SK-N-SH treated with all-trans-retinoic acid at 6 μM for 48 hours (cell line): Measurements from ENCODE around the gene NKPD1.

Experiments
- ATAC-seq: fragments of 200-7000 bp; cut with Tn5 transposase; 3 replicates; pipeline ENCODE4 v1.9.1; 2020; ENCODE audit warnings: mild to moderate bottlenecking, moderate library complexity
- ARNTL ChIP-seq: fragments of 450-650 bp; formaldehyde crosslinking; IDR thresholded peaks from 2 replicates; pipeline ENCODE4 v1.5.0; 2020; ENCODE audit warnings: low read depth, mild to moderate bottlenecking, moderate library complexity, borderline replicate concordance
- BACH2 ChIP-seq: fragments of 250-450 bp; sonication (Bioruptor Pico); IDR thresholded peaks from 2 replicates; pipeline ENCODE4 v1.9.0; 2021; ENCODE audit warnings: mild to moderate bottlenecking, borderline replicate concordance
- CSDC2 ChIP-seq: fragments of 250-450 bp; sonication (Bioruptor Pico); IDR thresholded peaks from 2 replicates; pipeline ENCODE4 v1.5.0; 2020; ENCODE audit warnings: mild to moderate bottlenecking, moderate library complexity
- CSRNP3 ChIP-seq: fragments of 250-450 bp; sonication (Bioruptor Pico); IDR thresholded peaks from 2 replicates; pipeline ENCODE4 v1.5.1; 2021; ENCODE audit warnings: mild to moderate bottlenecking, moderate library complexity
- ISL1 ChIP-seq: fragments of 250-450 bp; sonication (Bioruptor Pico); IDR thresholded peaks from 2 replicates; pipeline ENCODE4 v2.1.2; 2022; ENCODE audit warnings: mild to moderate bottlenecking, moderate library complexity
- OSR1 ChIP-seq: fragments of 250-450 bp; sonication (Bioruptor Pico); IDR thresholded peaks from 2 replicates; pipeline ENCODE4 v1.8.0; 2022; ENCODE audit warnings: moderate library complexity, mild to moderate bottlenecking, inconsistent platforms
- PATZ1 ChIP-seq: fragments of 250-450 bp; sonication (Bioruptor Pico); IDR thresholded peaks from 2 replicates; pipeline ENCODE4 v1.8.0; 2020; ENCODE audit warnings: mild to moderate bottlenecking, moderate library complexity, borderline replicate concordance
- PPARA ChIP-seq: fragments of 250-450 bp; sonication (Bioruptor Pico); IDR thresholded peaks from 2 replicates; pipeline ENCODE4 v1.5.0; 2020; ENCODE audit warnings: mild to moderate bottlenecking, borderline replicate concordance
- RARB ChIP-seq: fragments of 250-450 bp; sonication (Bioruptor Pico); IDR thresholded peaks from 2 replicates; pipeline ENCODE4 v1.8.0; 2021; ENCODE audit warnings: mild to moderate bottlenecking, moderate library complexity
- SNAI2 ChIP-seq: fragments of 250-450 bp; sonication (Bioruptor Pico); IDR thresholded peaks from 2 replicates; pipeline ENCODE4 v1.5.0; 2020; ENCODE audit warnings: mild to moderate bottlenecking, moderate library complexity
- TCF4 ChIP-seq: fragments of 250-450 bp; sonication (Bioruptor Pico); IDR thresholded peaks from 2 replicates; pipeline ENCODE4 v1.8.0; 2021; ENCODE audit warnings: mild to moderate bottlenecking, moderate library complexity, borderline replicate concordance
- TOX ChIP-seq: fragments of 250-450 bp; sonication (Bioruptor Pico); IDR thresholded peaks from 2 replicates; pipeline ENCODE4 v1.8.0; 2021; ENCODE audit warnings: mild to moderate bottlenecking, moderate library complexity, borderline replicate concordance
- TSHZ2 ChIP-seq: fragments of 250-450 bp; sonication (Bioruptor Pico); IDR thresholded peaks from 2 replicates; pipeline ENCODE4 v1.5.0; 2020; ENCODE audit warnings: mild to moderate bottlenecking, moderate library complexity
- ZC3H10 ChIP-seq: fragments of 250-450 bp; sonication (Bioruptor Pico); IDR thresholded peaks from 2 replicates; pipeline ENCODE4 v1.5.1; 2021; ENCODE audit warnings: mild to moderate bottlenecking, moderate library complexity
- ZFP3 ChIP-seq: fragments of 250-450 bp; sonication (Bioruptor Pico); IDR thresholded peaks from 2 replicates; pipeline ENCODE4 v1.5.0; 2020; ENCODE audit warnings: mild to moderate bottlenecking, moderate library complexity
- ZFP30 ChIP-seq: fragments of 450-650 bp; formaldehyde crosslinking; IDR thresholded peaks from 2 replicates; pipeline ENCODE4 v1.5.0; 2022; ENCODE audit warnings: mild to moderate bottlenecking, moderate library complexity
- ZNF70 ChIP-seq: fragments of 450-650 bp; formaldehyde crosslinking; IDR thresholded peaks from 2 replicates; pipeline ENCODE4 v1.5.0; 2020; ENCODE audit warnings: mild to moderate bottlenecking, moderate library complexity
- ZNF8 ChIP-seq: fragments of 450-650 bp; formaldehyde crosslinking; IDR thresholded peaks from 2 replicates; pipeline ENCODE4 v1.5.0; 2020; ENCODE audit warnings: mild to moderate bottlenecking, moderate library complexity

Gene NKPD1

GRCh38 chr19:45139286-45140143 lies 21.3 kb downstream of the NKPD1 start:
- TF ChIP-seq ZNF8 (CRISPR knock-in tag) (no peak), ZNF70 (CRISPR knock-in tag) (no peak)
- no peak for ATAC-seq

- no peak for TF ChIP-seq BACH2
- TF ChIP-seq CSDC2 (CRISPR knock-in tag): no peak
- no peak for TF ChIP-seq SNAI2
- no peak for TF ChIP-seq ZNF70 (CRISPR knock-in tag)
- no peak for TF ChIP-seq PPARA
- no peak for TF ChIP-seq ZNF8 (CRISPR knock-in tag)
- no peak for TF ChIP-seq PATZ1
- TF ChIP-seq ZC3H10 (CRISPR knock-in tag): no peak
- no peak for TF ChIP-seq OSR1 (CRISPR knock-in tag)
- no peak for TF ChIP-seq RARB (CRISPR knock-in tag)
- no peak for TF ChIP-seq ARNTL (CRISPR knock-in tag)
- TF ChIP-seq CSRNP3 (CRISPR knock-in tag): no peak
- TF ChIP-seq ISL1 (CRISPR knock-in tag): no peak
- ATAC-seq: no peak
Observed at GRCh38 chr19:45138303-45138751, 22.5 kb downstream of the NKPD1 start.

- TF ChIP-seq SNAI2 (no peak), ISL1 (CRISPR knock-in tag) (0 out of 2 replicates have a peak, but pooled peaks have one; percentile 28), PATZ1 (no peak), TCF4 (CRISPR knock-in tag) (no peak), ZC3H10 (CRISPR knock-in tag) (no peak), ARNTL (CRISPR knock-in tag) (no peak), ZNF8 (CRISPR knock-in tag) (no peak)
- peak; percentile 29; the same call in 2 of the 3 replicates for ATAC-seq
Observed at GRCh38 chr19:45137179-45137761, 23.5 kb downstream of the NKPD1 start.

- peak; percentile 14; the same call in 1 of the 3 replicates for ATAC-seq
- TF ChIP-seq TSHZ2 (CRISPR knock-in tag) (no peak), TCF4 (CRISPR knock-in tag) (no peak), OSR1 (CRISPR knock-in tag) (no peak), RARB (CRISPR knock-in tag) (no peak), ZNF8 (CRISPR knock-in tag) (no peak), ZFP3 (no peak), ZFP30 (no peak), BACH2 (no peak), TOX (CRISPR knock-in tag) (no peak)
Observed at GRCh38 chr19:45136507-45137178, 24.1 kb downstream of the NKPD1 start.
